HG03342 (cell line): ENCODE data around the gene TECTB.
"Not testable (repeated sequence)": the region's sequence is repeated elsewhere in the genome, so short reads cannot be mapped to it uniquely, and the experiment has no call there.

Source experiments
- ATAC-seq: cut with Tn5 transposase; IDR thresholded peaks from one replicate; pipeline ENCODE4 v1.9.1; 2021; ENCODE audit warnings: mild to moderate bottlenecking, moderate library complexity; ENCODE audit not compliant: unreplicated experiment

The TECTB gene

GRCh38 chr10:112283100-112283499 lies at the start of gene TECTB:
Gene TECTB (plus strand): TSS chr10:112283400. CDS start chr10:112283735, 335 bp downstream.
- ATAC-seq, result no peak

DNA sequence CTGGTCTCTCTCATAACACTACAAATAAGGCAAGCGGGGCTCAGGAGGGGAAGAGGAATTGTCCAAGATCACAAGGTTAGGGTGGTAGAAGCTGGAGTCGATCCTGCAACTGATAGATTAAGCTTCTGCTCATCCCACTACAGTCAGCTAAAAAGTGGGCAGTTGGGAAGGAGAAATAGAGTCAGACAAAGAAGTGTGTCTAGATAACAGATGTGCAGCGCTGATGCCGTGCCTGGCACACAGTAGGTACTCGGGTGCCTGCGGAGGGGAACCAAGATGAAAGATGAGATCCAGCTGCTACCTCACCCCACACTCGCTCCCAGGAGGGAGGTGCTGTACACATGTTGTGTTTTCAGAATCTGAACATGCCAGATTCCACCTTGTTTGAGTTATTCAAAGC lies 48.1 kb upstream of the TECTB start:
- no peak for ATAC-seq

- ATAC-seq, result no peak
Measured at GRCh38 chr10:112235920-112236319, 47.3 kb upstream of the TECTB start.

GRCh38 chr10:112236486-112236885 lies 46.7 kb upstream of the TECTB start:
- no peak for ATAC-seq

DNA sequence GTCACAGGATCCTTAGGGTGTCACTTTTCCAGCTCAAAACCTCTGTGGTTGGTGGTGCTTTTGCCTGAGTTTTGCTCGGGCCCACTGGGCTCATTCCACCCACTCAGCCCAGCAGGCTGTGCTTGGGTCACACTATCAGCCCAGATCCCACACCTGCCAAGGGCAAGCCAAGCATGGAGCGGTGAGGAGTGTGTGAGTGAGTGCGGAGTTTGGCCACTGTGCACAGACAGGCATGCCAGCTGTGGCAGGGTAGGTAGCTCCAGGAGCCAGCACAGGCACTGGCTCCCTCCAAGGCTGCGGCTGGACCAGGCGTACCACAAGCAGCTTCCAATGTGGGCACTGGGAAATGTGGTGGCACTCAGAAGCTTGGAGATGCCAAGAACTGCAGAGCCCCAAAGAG lies 43.9 kb upstream of the TECTB start:
- no peak for ATAC-seq

DNA sequence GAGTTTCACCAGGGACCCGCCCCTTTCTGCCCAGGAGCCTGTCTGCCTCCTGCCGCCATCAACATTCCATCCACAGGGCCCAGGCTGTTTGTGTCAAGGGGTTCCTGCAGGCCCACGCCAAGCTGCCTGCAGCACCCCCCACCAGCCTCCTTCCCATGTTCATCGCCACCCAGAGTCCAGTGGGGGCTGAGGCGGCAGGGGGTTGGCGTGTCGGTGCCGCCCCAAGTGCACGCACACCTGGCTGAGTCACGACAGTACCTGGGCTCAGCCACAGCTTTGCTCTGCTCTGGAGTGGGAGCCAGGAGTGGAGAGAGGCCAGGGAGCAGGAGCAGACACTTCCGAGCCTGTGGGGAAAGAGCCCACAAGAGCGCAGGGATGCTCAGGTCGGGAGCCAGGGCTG lies 42.8 kb upstream of the TECTB start:
- ATAC-seq, result no peak

- no peak for ATAC-seq
Measured at GRCh38 chr10:112241651-112242341, 41.4 kb upstream of the TECTB start.

GRCh38 chr10:112242769-112243168 lies 40.4 kb upstream of the TECTB start:
- no peak for ATAC-seq

DNA sequence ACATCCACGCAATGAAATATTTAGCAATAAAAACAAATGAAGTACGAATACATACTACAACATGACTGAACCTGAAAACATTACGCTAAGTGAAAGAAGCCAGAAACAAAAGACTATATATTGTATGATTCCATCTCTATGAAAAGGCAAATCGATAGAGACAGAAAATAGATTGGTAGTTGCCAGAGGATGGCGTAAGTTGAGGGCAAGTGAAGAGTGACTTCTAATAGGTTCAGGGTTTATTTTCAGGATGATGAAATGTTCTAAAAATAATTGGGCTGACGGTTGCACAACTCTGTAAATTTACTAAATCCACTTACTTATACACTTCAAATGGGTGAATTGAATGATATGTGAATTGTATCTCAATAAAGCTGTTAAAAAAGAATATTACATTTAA lies 39.5 kb upstream of the TECTB start:
- ATAC-seq, result no peak

GRCh38 chr10:112244197-112244596 lies 39.0 kb upstream of the TECTB start:
- ATAC-seq, result no peak

- no peak for ATAC-seq
Measured at GRCh38 chr10:112247791-112248190, 35.4 kb upstream of the TECTB start.

DNA sequence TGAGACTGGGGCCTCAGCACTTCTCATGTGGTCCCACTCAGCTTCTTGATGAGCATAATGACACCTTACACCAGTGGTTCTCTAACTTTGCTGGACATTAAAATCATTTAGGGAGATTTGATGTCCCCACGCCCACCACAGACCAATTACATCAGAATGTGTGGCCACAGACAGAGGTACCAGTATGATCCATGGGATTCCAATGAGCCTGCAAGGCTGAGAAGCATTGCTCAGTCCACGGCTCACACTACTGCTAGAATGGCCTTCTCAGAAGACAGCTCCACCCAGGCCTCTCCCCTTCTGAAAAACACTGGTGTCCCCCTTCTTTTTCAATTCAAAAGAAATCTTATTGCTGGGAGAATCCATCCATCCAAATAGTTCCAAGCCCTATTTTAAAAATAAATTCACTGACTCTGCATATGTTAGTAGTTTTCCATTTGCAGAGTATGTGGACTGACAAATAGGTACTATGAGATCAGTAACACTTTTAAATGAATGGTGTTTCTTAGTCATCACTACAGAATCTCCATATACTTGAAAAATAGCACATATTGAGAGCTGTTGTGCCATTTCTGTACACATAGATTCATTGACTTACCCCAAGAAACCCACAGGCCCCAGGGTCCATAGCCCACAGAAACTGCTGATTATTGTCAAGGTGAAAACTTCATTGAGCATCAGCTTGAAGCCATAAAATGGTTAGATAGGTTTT lies 34.5 kb upstream of the TECTB start:
- ATAC-seq, result no peak

DNA sequence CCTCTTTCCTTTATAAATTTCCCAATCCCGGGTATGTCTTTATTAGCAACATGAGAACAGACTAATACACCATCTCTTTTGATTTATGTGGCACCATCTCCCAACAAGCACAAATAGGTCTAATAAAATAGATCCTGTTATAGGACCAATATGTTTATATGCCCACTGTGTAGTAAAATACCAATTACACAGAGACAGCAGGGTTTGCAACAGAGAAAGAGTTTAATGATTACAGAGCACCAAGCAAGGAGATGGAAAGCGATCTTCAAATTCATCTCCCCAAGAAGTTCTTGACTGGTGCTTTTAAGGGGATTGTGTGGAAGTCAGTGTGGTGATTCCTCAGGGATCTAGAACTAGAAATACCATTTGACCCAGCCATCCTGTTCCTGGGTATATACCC lies 33.5 kb upstream of the TECTB start:
- ATAC-seq, result no peak

DNA sequence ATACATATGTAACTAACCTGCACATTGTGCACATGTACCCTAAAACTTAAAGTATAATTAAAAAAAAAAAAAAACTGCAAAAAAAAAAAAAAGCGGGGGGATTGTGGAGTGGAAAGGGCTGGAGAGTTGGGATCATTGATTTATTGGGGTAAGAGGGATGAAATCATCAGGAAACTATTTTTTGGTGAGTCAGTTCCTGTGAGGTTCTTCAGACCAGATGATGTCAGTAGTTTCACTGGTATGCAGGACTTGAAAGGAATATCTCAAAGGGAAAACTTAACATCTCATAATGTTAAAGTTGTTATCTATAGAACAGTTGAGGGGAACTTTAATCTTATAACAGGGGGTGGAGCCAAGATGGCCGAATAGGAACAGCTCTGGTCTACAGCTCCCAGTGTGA lies 32.6 kb upstream of the TECTB start:
- no peak for ATAC-seq

- not testable (repeated sequence) for ATAC-seq
Measured at GRCh38 chr10:112251238-112251637, 32.0 kb upstream of the TECTB start.

- no peak for ATAC-seq
Measured at GRCh38 chr10:112258407-112258806, 24.8 kb upstream of the TECTB start.

DNA sequence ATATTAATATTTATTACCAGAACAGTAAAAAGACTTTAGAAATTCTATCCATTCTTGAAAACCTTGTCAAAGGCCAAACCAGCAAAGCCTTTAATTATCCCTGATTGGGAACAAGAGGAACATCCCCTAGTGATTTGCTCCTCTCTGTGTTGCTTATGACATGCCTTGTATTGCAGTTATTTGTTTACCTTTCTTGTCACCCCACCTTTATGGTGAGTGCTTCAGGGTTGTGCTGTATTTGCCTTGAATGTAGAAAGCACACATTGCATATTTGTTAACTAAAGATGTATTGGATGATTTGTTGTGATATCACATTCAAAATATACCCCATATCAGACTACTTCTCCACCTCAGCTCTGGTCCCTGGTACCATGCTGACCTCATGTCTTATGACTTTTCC lies 23.5 kb upstream of the TECTB start:
- no peak for ATAC-seq

DNA sequence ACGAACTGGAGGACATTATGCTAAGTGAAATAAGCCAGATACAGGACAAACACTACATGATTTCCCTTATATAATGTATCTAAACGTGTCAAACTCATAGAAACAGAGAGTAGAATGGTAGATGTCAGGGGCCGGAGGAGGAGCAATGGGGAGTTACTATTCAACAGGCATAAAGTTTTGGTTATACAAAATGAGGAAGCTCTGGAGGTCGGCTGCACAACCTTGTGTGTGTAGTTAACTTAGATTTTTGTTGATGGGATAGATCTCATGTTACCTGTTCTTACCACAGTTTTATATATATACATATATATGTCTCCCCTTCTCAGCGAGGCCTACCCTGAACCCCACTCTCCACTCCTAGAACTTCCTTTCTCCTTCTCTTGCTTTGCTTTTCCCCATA lies 22.4 kb upstream of the TECTB start:
- ATAC-seq, result no peak

DNA sequence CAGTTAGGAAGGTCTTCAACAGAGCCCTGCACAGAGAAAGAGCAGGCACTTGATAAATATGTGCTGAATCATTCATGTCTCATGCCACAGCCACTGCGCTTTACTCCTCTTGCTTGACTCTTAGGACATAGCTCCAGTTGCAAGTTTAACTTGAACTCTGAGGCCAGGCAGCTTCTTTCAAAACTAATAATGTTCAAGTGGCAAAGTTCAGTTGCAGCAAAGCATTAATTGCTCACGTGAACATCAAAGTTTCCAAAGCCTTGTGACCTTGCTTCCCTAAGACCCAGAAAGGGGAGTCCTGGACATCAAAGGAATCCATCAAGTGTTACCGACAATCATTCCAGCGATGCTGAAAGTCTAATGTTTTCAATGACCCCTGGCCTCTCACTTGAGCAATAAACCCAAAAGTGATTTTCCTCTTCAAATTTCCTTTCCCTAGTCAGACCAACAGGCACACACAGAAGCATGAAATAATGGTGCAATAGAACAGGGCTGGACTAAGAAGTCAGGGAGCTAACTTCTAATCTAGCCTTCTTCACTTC lies 21.8 kb upstream of the TECTB start:
- no peak for ATAC-seq

- no peak for ATAC-seq
Measured at GRCh38 chr10:112262546-112262945, 20.7 kb upstream of the TECTB start.

- ATAC-seq, result no peak
Measured at GRCh38 chr10:112265745-112266144, 17.5 kb upstream of the TECTB start.

DNA sequence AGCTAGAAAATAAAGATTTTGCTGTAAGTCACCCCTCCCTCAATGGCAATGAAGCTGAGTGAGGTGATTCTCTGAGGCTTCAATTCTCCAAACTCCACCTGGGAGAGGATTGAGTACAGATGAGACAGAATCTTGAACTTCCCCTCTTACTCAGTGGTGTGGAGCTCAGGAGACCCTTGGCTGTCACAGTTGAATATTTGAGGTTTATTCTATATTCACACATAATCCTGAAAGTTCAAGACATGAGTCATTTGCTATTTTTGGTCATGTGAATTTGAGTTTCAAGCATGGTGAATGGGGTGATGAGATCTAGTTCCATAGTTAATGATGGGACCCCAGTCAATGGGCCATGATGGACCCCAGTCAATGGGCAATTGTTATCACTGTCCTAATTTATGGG lies 13.9 kb upstream of the TECTB start:
- no peak for ATAC-seq
